Body of pancreas (tissue), 4 donors: ENCODE data around the gene ABL1. TPM values are rescaled to one million over a fixed set of nuclear protein-coding genes. Genes with fewer than 3 reads are reported as not detected.
A peak's percentile ranks its signal among the peaks of the same experiment; 100 is the strongest.

Source experiments
- ATAC-seq: fragments of 150-250 bp; one replicate; pipeline ENCODE4 v1.9.1; 2016
- DNase-seq, 4 donors: peaks; one replicate each; pipeline ENCODE4 v3.0.0-alpha.2; 2019
- H3K27ac ChIP-seq, 4 donors: fragments of 200-600 bp; sonication (generic); 1 replicate in 3 of 4; 2 replicates in 1 of 4; pipeline versions ENCODE4 v1.5.1 to v1.6.1; 2016 to 2019; ENCODE audit warnings: mild to moderate bottlenecking in 1 of 4, mixed read lengths in 1 of 4, moderate library complexity in 1 of 4
- H3K27me3 ChIP-seq, 2 donors: fragments of 200-600 bp; sonication (generic); one replicate each; pipeline ENCODE4 v1.6.0; 2016; ENCODE audit warnings: mild to moderate bottlenecking in 1 of 2
- H3K36me3 ChIP-seq, 2 donors: fragments of 200-600 bp; sonication (generic); replicated peaks in 1 of 2; 2 replicates each; pipeline ENCODE4 v1.5.1; 2016; ENCODE audit warnings: low read depth in 2 of 2; ENCODE audit not compliant: insufficient read depth in 1 of 2
- H3K4me1 ChIP-seq: fragments of 200-600 bp; sonication (generic); one replicate; pipeline ENCODE4 v1.6.0; 2016
- H3K4me3 ChIP-seq, 2 donors: fragments of 200-600 bp; sonication (generic); 1 replicate in 1 of 2; 2 replicates in 1 of 2; pipeline ENCODE4 v1.5.1; 2016 to 2019
- H3K9me3 ChIP-seq, 3 donors: fragments of 200-600 bp; sonication (generic); 1 replicate in 2 of 3; 2 replicates in 1 of 3; pipeline ENCODE4 v1.5.1; 2016
- POLR2A ChIP-seq, 3 donors: fragments of 450-650 bp; IDR thresholded peaks; one replicate each; pipeline ENCODE4 v1.6.1; 2016; ENCODE audit warnings: antibody characterized with exemption in 3 of 3, mild to moderate bottlenecking in 2 of 3
- WGBS, 2 donors: methylation state at CpG; one replicate each; pipeline ENCODE4 v1.1.5; 2017; 5-methylcytosine and 5-hydroxymethylcytosine counted together
- intact Hi-C: fragments of 100-400 bp; cut with DNase I; formaldehyde crosslinking; loops from one replicate; pipeline ENCODE4 v1.15.1; 2023
- total RNA-seq, 2 donors: library from RNA; depleted of rRNA; stranded (reverse); fragments of >200 nt; gene quantifications; one replicate each; pipeline ENCODE4 v1.1.0, GENCODE V29; 2016
- TF ChIP-seq, protein P1 (sequence below), 7 experiments: fragments of 450-650 bp in 4 of 7; fragments of 200-600 bp in 3 of 7; sonication (generic) in 3 of 7; IDR thresholded peaks; one replicate each; pipeline ENCODE4 v1.5.1; 2016 to 2019; ENCODE audit warnings: antibody characterized with exemption in 7 of 7

ABL1 gene
- total RNA-seq, 2 donors from 2014 or later, result 23.3 to 29.0 TPM

DNA sequence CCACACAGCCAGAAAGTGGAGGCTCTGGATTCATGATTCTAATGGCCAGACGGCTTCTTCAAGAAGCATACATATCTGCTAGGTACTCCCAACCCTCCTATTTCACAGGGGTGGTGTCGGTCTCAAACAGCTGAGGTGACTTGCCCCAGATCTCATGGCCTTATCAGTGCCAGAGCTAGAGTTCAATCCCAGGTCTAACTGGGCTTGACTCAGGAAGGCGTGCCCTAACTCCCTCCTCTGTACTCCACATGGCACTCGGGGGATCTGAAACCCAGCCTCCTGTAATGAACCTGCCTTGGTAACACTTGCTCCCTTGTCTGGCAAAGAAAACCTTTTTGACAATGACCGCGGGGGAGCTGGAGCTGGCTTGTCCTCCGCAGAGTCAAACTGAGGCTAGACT lies 59.5 kb downstream of the ABL1 start:
- H3K36me3 ChIP-seq, result no peaks in the 10 kb centered on the region
- no peak for TF ChIP-seq POLR2A (IDR thresholded peaks at IDR 0.05)
- TF ChIP-seq, protein P1, sequence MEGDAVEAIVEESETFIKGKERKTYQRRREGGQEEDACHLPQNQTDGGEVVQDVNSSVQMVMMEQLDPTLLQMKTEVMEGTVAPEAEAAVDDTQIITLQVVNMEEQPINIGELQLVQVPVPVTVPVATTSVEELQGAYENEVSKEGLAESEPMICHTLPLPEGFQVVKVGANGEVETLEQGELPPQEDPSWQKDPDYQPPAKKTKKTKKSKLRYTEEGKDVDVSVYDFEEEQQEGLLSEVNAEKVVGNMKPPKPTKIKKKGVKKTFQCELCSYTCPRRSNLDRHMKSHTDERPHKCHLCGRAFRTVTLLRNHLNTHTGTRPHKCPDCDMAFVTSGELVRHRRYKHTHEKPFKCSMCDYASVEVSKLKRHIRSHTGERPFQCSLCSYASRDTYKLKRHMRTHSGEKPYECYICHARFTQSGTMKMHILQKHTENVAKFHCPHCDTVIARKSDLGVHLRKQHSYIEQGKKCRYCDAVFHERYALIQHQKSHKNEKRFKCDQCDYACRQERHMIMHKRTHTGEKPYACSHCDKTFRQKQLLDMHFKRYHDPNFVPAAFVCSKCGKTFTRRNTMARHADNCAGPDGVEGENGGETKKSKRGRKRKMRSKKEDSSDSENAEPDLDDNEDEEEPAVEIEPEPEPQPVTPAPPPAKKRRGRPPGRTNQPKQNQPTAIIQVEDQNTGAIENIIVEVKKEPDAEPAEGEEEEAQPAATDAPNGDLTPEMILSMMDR (IDR thresholded peaks at IDR 0.05), result no peak
- intact Hi-C loops, result no loop called here
- H3K27ac ChIP-seq, result no peak overlapping the region
- WGBS, 2 donors, result 32 to 52% methylated on average over 3 to 7 of the region's 7 CpGs
- ATAC-seq, result no peak
- H3K4me3 ChIP-seq, result no peak overlapping the region
- DNase-seq, result peak in 1 of 4 donors; percentile 27
- H3K4me1 ChIP-seq, result peaks cover 5% of the 10 kb centered on the region
- H3K9me3 ChIP-seq, result no peaks in the 10 kb centered on the region
- no peaks in the 10 kb centered on the region for H3K27me3 ChIP-seq

DNA sequence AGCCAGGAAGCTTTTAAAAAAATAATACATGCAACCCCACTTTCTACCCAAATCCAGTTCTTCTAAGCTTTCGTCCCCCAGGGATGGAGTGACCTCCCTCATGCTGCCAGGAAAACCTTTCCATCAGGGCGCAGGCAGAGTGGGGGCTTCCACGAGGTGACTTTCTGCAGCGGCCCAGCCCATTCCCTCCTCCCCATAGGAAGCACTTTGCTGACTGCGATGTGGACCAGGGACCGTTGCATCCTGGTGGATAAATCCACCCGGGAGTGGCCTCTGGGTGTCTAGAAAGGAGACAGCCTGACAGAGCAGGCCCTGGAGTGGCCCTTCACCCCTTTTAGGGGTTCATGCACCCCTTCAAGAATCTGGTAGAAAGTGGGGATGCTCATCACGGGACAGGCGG lies 60.0 kb downstream of the ABL1 start:
- TF ChIP-seq, protein P1 (IDR thresholded peaks at IDR 0.05), result no peak
- TF ChIP-seq POLR2A (IDR thresholded peaks at IDR 0.05), result no peak
- ATAC-seq, result no peak
- no peaks in the 10 kb centered on the region for H3K9me3 ChIP-seq
- H3K36me3 ChIP-seq, result no peaks in the 10 kb centered on the region
- WGBS, 2 donors, result 80 to 85% methylated on average over 2 to 9 of the region's 9 CpGs
- H3K4me3 ChIP-seq, result no peak overlapping the region
- DNase-seq, result no peak
- H3K27ac ChIP-seq, result no peak overlapping the region
- no peaks in the 10 kb centered on the region for H3K27me3 ChIP-seq
- intact Hi-C loops, result no loop called here
- H3K4me1 ChIP-seq, result peaks cover 5% of the 10 kb centered on the region

DNA sequence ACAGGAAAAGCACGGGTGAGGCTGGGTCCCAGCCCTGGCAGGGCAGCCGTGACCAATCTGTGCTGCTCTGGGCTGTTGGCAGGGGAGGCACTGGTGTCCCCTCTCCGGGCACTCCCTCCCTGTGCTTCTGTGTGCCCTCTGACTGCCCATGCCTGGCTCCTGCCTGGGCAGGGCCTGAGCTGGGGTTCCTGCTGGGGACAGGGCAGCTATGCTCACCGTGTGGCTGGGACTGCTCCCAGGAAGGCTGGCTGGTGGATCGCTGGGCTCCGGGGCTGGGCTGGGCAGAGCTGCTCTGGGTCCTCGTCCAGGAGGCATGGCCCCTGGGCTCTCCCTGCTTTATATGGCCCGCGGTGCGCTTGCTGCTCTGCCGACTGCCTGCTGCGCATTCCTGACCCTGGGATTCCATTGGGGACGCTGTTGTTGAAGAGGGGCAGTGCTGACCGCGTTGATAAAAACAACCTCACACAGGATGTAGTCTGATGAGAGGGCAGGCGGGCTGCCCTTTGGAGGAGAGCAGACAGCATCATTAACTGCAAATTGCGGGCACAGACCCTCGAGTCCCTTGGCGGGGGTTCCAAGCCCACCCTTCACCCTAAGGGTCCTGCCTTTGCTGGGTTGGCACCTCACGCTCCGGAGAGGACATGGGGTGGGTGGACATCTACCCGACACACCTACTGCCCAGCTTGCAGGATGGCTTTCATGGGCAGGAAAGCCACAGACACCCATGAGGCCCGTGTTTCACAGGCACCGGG lies 60.6 kb downstream of the ABL1 start:
- TF ChIP-seq, protein P1 (IDR thresholded peaks at IDR 0.05), result no peak
- Histone ChIP-seq H3K4me1 (peaks cover 5% of the 10 kb centered on the region), H3K9me3 (no peaks in the 10 kb centered on the region), H3K4me3 (no peak overlapping the region), H3K27me3 (no peaks in the 10 kb centered on the region), H3K36me3 (no peaks in the 10 kb centered on the region), H3K27ac (no peak overlapping the region)
- ATAC-seq (no peak), DNase-seq (no peak)
- WGBS, 2 donors, result 66 to 77% methylated on average over 8 to 20 of the region's 24 CpGs
- intact Hi-C loops, result no loop called here

DNA sequence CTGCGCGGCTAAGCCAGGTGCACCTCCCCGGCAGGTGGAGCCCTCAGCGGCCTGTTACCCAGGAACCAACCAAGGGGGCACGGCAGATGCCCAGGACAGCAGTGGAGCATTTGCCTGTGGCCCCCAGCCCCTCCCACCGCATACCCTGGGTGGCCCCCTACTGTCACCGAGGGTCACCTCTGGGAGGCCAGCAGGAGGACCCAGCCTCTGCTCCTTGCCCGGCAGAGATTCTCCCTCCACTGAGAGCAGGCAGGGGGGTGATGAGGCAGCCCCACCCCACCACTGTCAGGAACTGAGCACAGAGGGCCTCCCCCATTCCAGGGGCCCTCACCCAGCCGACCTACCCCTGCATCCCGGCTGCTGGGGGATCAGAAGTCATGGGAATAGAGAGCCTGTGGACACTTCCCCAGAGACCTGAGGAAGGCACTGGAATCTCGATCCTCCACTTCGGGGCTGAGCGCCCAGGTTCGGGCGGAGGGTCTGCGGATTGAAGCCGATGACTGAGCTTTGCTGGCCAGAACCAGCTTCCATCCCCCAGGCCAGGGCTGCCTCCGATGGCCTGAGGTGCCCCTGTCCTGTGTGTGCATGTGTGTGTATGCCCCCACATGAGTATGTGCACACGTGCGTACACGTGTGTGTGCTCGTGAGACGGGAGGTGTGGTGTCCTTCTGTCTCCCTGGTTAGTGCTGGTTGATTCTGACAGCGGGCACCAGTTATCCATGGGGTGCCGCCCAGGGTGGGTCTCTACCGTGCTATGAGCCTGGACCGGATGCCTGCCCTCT lies 61.4 kb downstream of the ABL1 start, which contains the start of gene QRFP:
TSS of gene QRFP (minus strand) at position 580 of the 782 bp plus-strand sequence. CDS start 2,974 bp downstream, outside the sequence.
- H3K27me3 ChIP-seq, result no peaks in the 10 kb centered on the region
- WGBS, 2 donors, result 57 to 79% methylated on average over 7 to 27 of the region's 27 CpGs
- no peaks in the 10 kb centered on the region for H3K9me3 ChIP-seq
- H3K27ac ChIP-seq, result no peak within 1 kb of the TSS
- intact Hi-C loops, result no loop called here
- TF ChIP-seq, protein P1 (IDR thresholded peaks at IDR 0.05), result no peak
- no peak for TF ChIP-seq POLR2A (IDR thresholded peaks at IDR 0.05)
- ATAC-seq (no peak), DNase-seq (no peak)
- no peaks in the 10 kb centered on the region for H3K36me3 ChIP-seq
- H3K4me1 ChIP-seq, result peaks cover 5% of the 10 kb centered on the region
- H3K4me3 ChIP-seq, result no peak within 1 kb of the TSS
